Fibroblast of mammary gland (primary cell): Measurements from ENCODE around the gene FAM217A.
"Not testable (repeated sequence)": the region's sequence is repeated elsewhere in the genome, so short reads cannot be mapped to it uniquely, and the experiment has no call there.

Experiments used
- DNase-seq: peaks from one replicate; pipeline ENCODE4 v3.0.0-alpha.2; 2010; ENCODE audit warnings: low read depth
- H3K4me3 ChIP-seq: 2 replicates; pipeline ENCODE4 v1.5.1; 2011; ENCODE audit warnings: low read depth, mild to moderate bottlenecking, low read length, moderate library complexity; ENCODE audit not compliant: control insufficient read depth
- TF ChIP-seq, protein P1 (sequence below): conservative IDR thresholded peaks from 2 replicates; pipeline ENCODE4 v1.5.1; 2011; ENCODE audit warnings: low read depth, low read length, inconsistent platforms; ENCODE audit not compliant: control insufficient read depth, insufficient read depth

FAM217A gene

DNA sequence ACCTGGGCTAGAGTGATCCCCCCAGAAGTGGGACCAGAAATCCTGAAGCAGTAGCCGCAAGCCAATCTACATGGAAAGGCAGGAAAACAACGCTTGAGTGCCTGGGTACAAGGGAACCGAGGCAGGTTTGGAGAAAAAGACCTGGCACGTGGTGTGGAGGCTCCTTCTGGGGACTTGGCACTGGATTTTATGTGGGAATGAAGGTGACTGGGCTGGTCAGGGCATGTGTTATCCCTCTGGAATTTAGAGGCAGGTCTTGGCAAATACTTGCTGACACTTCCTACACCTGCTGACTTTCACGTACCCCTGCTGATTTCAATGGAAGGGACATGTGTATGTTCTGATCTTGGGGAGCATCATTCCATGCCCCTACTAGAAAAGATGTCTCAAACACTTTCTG lies 25.0 kb upstream of the FAM217A start:
- no peak for DNase-seq
- H3K4me3 ChIP-seq, result no peak overlapping the region
- TF ChIP-seq, protein P1, sequence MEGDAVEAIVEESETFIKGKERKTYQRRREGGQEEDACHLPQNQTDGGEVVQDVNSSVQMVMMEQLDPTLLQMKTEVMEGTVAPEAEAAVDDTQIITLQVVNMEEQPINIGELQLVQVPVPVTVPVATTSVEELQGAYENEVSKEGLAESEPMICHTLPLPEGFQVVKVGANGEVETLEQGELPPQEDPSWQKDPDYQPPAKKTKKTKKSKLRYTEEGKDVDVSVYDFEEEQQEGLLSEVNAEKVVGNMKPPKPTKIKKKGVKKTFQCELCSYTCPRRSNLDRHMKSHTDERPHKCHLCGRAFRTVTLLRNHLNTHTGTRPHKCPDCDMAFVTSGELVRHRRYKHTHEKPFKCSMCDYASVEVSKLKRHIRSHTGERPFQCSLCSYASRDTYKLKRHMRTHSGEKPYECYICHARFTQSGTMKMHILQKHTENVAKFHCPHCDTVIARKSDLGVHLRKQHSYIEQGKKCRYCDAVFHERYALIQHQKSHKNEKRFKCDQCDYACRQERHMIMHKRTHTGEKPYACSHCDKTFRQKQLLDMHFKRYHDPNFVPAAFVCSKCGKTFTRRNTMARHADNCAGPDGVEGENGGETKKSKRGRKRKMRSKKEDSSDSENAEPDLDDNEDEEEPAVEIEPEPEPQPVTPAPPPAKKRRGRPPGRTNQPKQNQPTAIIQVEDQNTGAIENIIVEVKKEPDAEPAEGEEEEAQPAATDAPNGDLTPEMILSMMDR, result no peak

DNA sequence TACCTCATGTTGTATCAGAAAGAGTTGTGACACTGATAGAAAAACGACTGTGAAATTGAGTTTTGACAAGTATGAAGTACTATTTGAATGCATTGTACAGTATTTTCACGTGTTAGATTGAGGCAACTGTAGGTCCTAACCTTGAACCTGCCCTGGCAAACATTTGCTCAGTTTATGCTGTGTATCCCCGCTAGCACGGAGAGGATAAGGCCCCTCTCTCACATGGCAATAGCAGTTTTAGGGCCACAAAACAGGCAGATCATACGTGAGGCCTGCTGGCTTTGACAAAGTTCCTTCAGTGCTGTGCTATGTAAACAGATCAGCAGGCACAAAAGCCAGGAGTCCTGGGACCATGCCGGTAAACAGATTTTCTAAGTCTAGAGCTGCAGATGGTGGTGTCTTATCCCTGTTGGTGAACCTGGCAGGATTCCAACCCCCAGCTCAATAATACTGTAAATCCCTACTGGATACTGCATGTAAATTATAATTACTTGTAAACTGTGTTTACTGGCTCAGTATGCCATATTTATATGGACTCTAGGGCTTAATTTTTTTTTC lies 23.8 kb upstream of the FAM217A start:
- TF ChIP-seq, protein P1, result no peak
- no peak overlapping the region for H3K4me3 ChIP-seq
- DNase-seq, result no peak

GRCh38 chr6:4101298-4101697 lies 22.4 kb upstream of the FAM217A start:
- TF ChIP-seq, protein P1, result no peak
- H3K4me3 ChIP-seq, result no peak overlapping the region
- DNase-seq, result no peak

DNA sequence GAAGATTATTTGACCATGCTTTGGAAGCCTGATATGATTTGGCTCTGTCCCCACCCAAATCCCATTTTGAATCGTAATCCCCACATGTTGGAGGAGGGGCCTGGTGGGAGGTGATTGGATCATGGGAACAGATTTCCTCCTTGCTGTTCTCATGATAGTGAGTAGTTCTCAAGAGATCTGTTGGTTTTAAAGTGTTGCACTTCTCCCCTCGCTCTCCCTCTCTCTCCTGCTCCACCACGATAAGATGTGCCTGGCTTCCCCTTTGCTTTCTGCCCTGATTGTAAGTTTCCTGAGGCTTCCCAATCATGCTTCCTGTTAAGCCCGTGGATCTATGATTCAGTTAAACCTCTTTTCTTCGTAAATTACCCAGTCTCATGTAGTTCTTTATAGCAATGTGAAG lies 21.7 kb upstream of the FAM217A start:
- TF ChIP-seq, protein P1, result no peak
- no peak overlapping the region for H3K4me3 ChIP-seq
- no peak for DNase-seq

- no peak for DNase-seq
- no peak overlapping the region for H3K4me3 ChIP-seq
- TF ChIP-seq, protein P1, result no peak
Observed at GRCh38 chr6:4093288-4093687, 14.4 kb upstream of the FAM217A start.

GRCh38 chr6:4091941-4092340 lies 13.0 kb upstream of the FAM217A start:
- no peak overlapping the region for H3K4me3 ChIP-seq
- TF ChIP-seq, protein P1, result no peak
- no peak for DNase-seq

- DNase-seq, H3K4me3 ChIP-seq: not testable (repeated sequence)
Observed at GRCh38 chr6:4090043-4090442, 11.1 kb upstream of the FAM217A start.
